H1 (cell line): ENCODE data around the gene BMP2. TPM values are rescaled to one million over a fixed set of nuclear protein-coding genes. Genes with fewer than 3 reads are reported as not detected.

ENCODE experiments used
- CTCF ChIA-PET: fragments of 300-600 bp; sonication (Branson Sonifier 250); formaldehyde crosslinking; loops from one replicate; lab custom pipeline; 2021; ENCODE audit not compliant: partially characterized antibody; lab: Charles Lee
- POLR2A ChIA-PET: fragments of 300-600 bp; sonication (Branson Sonifier 250); formaldehyde crosslinking; loops from one replicate; lab custom pipeline; 2021; ENCODE audit warnings: inconsistent platforms; ENCODE audit not compliant: partially characterized antibody; lab: Charles Lee
- DNase-seq, 2 experiments: peaks; one replicate each; pipeline versions ENCODE4 v3.0.0 to v3.0.0-alpha.2; 2010 to 2022; ENCODE audit warnings: low spot score in 2 of 2, low read depth in 1 of 2, mixed read lengths in 1 of 2
- FAIRE-seq: peaks from 2 replicates; lab custom pipeline; 2011; peaks lifted over from hg19 to GRCh38; lab: Jason Lieb, UNC
- H2AFZ ChIP-seq: 2 replicates; pipeline ENCODE4 v1.8.1; 2012; ENCODE audit warnings: low read length, inconsistent platforms
- H2AK5ac ChIP-seq: 2 replicates; pipeline ENCODE4 v1.6.1; 2013; ENCODE audit warnings: low read depth, low read length
- H2BK120ac ChIP-seq: replicated peaks from 2 replicates; pipeline ENCODE3; 2013; ENCODE audit warnings: low read depth, low read length, inconsistent platforms
- H2BK12ac ChIP-seq: 2 replicates; pipeline ENCODE4 v1.6.1; 2013; ENCODE audit warnings: low read depth, low read length
- H2BK15ac ChIP-seq: 2 replicates; pipeline ENCODE4 v1.6.1; 2013; ENCODE audit warnings: low read length
- H2BK20ac ChIP-seq: 2 replicates; pipeline ENCODE4 v1.6.1; 2013; ENCODE audit warnings: low read length
- H2BK5ac ChIP-seq: 2 replicates; pipeline ENCODE4 v1.6.1; 2013; ENCODE audit warnings: low read depth, low read length
- H3K14ac ChIP-seq: 2 replicates; pipeline ENCODE4 v1.6.1; 2013; ENCODE audit warnings: inconsistent platforms; ENCODE audit not compliant: insufficient read length
- H3K18ac ChIP-seq: 2 replicates; pipeline ENCODE4 v1.6.1; 2013; ENCODE audit warnings: low read length; ENCODE audit errors: extremely low read depth
- H3K23ac ChIP-seq: 2 replicates; pipeline ENCODE4 v1.6.1; 2013; ENCODE audit warnings: inconsistent platforms; ENCODE audit not compliant: insufficient read length
- H3K23me2 ChIP-seq: 2 replicates; pipeline ENCODE4 v1.6.1; 2013; ENCODE audit warnings: low read depth, low read length
- H3K27ac ChIP-seq: 2 replicates; pipeline ENCODE4 v1.6.1; 2011; ENCODE audit warnings: low read depth, low read length, inconsistent platforms
- H3K27me3 ChIP-seq, 4 experiments: replicated peaks in 1 of 4; 1 replicate in 1 of 4; 2 replicates in 3 of 4; pipeline versions ENCODE4 v1.6.1 to v1.8.1; 2011 to 2013; ENCODE audit warnings: low read length in 3 of 4, mild to moderate bottlenecking in 3 of 4, inconsistent platforms in 2 of 4, mixed read lengths in 2 of 4, moderate library complexity in 1 of 4; ENCODE audit not compliant: control insufficient read depth in 3 of 4, insufficient read depth in 3 of 4; ENCODE audit errors: extremely low read depth in 1 of 4
- H3K36me3 ChIP-seq, 4 experiments: 2 replicates each; pipeline versions ENCODE4 v1.6.1 to v1.8.1; 2011 to 2013; ENCODE audit warnings: mild to moderate bottlenecking in 4 of 4, low read length in 3 of 4, moderate library complexity in 2 of 4, control low read depth in 1 of 4, inconsistent platforms in 1 of 4; ENCODE audit not compliant: insufficient read depth in 4 of 4, control insufficient read depth in 2 of 4
- H3K4ac ChIP-seq: replicated peaks from 2 replicates; pipeline ENCODE3; 2013; ENCODE audit warnings: low read length, low read depth, mixed read lengths, inconsistent platforms; ENCODE audit not compliant: insufficient read length
- H3K4me1 ChIP-seq, 4 experiments: replicated peaks in 1 of 4; 1 replicate in 1 of 4; 2 replicates in 3 of 4; pipeline versions ENCODE4 v1.6.1 to v1.8.1; 2011 to 2013; ENCODE audit warnings: low read length in 3 of 4, inconsistent platforms in 2 of 4, mixed read lengths in 1 of 4; ENCODE audit not compliant: insufficient read depth in 4 of 4, control insufficient read depth in 3 of 4
- H3K4me2 ChIP-seq, 2 experiments: 2 replicates each; pipeline versions ENCODE4 v1.6.1 to v1.8.1; 2011 to 2013; ENCODE audit warnings: low read depth in 2 of 2, low read length in 2 of 2, control low read depth in 1 of 2, inconsistent platforms in 1 of 2, mild to moderate bottlenecking in 1 of 2; ENCODE audit not compliant: insufficient read depth in 1 of 2
- H3K4me3 ChIP-seq, 4 experiments: fragments of 200-600, 300-600 bp in 1 of 4; sonication (generic), shearing (Covaris generic), sonication (Bioruptor Twin) in 1 of 4; 2 replicates each; pipeline versions ENCODE4 v1.5.1 to v1.8.1; 2011 to 2016; ENCODE audit warnings: low read length in 4 of 4, low read depth in 3 of 4, control low read depth in 2 of 4, inconsistent platforms in 2 of 4, mild to moderate bottlenecking in 2 of 4, mixed read lengths in 1 of 4, moderate library complexity in 1 of 4; ENCODE audit not compliant: insufficient read depth in 2 of 4; ENCODE audit errors: extremely low read depth in 1 of 4
- H3K56ac ChIP-seq: replicated peaks from 2 replicates; pipeline ENCODE3; 2013; ENCODE audit warnings: low read depth, mild to moderate bottlenecking, mixed read lengths, low read length, inconsistent platforms; ENCODE audit not compliant: insufficient read length
- H3K79me1 ChIP-seq: 2 replicates; pipeline ENCODE4 v1.6.1; 2013; ENCODE audit warnings: low read depth, low read length, control low read depth
- H3K79me2 ChIP-seq, 2 experiments: 2 replicates each; pipeline versions ENCODE4 v1.6.1 to v1.8.1; 2012 to 2013; ENCODE audit warnings: low read length in 2 of 2, mild to moderate bottlenecking in 2 of 2, inconsistent platforms in 1 of 2; ENCODE audit not compliant: insufficient read depth in 2 of 2, control insufficient read depth in 1 of 2
- H3K9ac ChIP-seq, 4 experiments: replicated peaks in 1 of 4; 1 replicate in 1 of 4; 2 replicates in 3 of 4; pipeline versions ENCODE4 v1.6.1 to v1.8.1; 2011 to 2013; ENCODE audit warnings: low read depth in 3 of 4, low read length in 3 of 4, control low read depth in 2 of 4, mild to moderate bottlenecking in 2 of 4, moderate library complexity in 2 of 4, inconsistent platforms in 1 of 4; ENCODE audit errors: extremely low read depth in 1 of 4
- H3K9me3 ChIP-seq, 2 experiments: 2 replicates each; pipeline versions ENCODE4 v1.6.1 to v1.8.1; 2012 to 2013; ENCODE audit warnings: mild to moderate bottlenecking in 2 of 2, moderate library complexity in 2 of 2, control low read depth in 1 of 2, inconsistent platforms in 1 of 2, low read depth in 1 of 2, low read length in 1 of 2, mixed read lengths in 1 of 2; ENCODE audit not compliant: insufficient read depth in 2 of 2
- H4K20me1 ChIP-seq, 2 experiments: replicated peaks in 1 of 2; 2 replicates each; pipeline versions ENCODE3 to v1.8.1; 2011 to 2013; ENCODE audit warnings: inconsistent platforms in 2 of 2, low read length in 2 of 2, mild to moderate bottlenecking in 1 of 2; ENCODE audit not compliant: insufficient read depth in 2 of 2, control insufficient read depth in 1 of 2
- H4K5ac ChIP-seq: 2 replicates; pipeline ENCODE4 v1.6.1; 2013; ENCODE audit warnings: low read length, low read depth, mixed read lengths, inconsistent platforms; ENCODE audit not compliant: insufficient read length
- H4K8ac ChIP-seq: 2 replicates; pipeline ENCODE4 v1.8.0; 2013; ENCODE audit warnings: mild to moderate bottlenecking, moderate library complexity, low read length, inconsistent platforms; ENCODE audit not compliant: insufficient read depth; ENCODE audit errors: extremely low read depth
- H4K91ac ChIP-seq: replicated peaks from 2 replicates; pipeline ENCODE3; 2013; ENCODE audit warnings: low read length, mixed read lengths, inconsistent platforms; ENCODE audit not compliant: insufficient read length
- CHD1 ChIP-seq: IDR thresholded peaks from 2 replicates; pipeline ENCODE4 v1.6.1; 2012; ENCODE audit warnings: low read depth, low read length, improper control_type of control experiment
- JUN ChIP-seq: IDR thresholded peaks from 2 replicates; pipeline ENCODE4 v1.6.1; 2011; ENCODE audit warnings: low read depth, mild to moderate bottlenecking, improper control_type of control experiment, low read length
- MAFK ChIP-seq: IDR thresholded peaks from 2 replicates; pipeline ENCODE4 v1.6.1; 2012; ENCODE audit warnings: low read depth, mild to moderate bottlenecking, improper control_type of control experiment, low read length
- RAD21 ChIP-seq, 2 experiments: IDR thresholded peaks in 1 of 2; conservative IDR thresholded peaks in 1 of 2; 2 replicates each; pipeline ENCODE4 v1.6.1; 2011; ENCODE audit warnings: low read depth in 2 of 2, low read length in 2 of 2, improper control_type of control experiment in 1 of 2, inconsistent platforms in 1 of 2, mild to moderate bottlenecking in 1 of 2, moderate library complexity in 1 of 2
- RNF2 ChIP-seq: fragments of 200-900, 300-1000 bp; sonication (generic); IDR thresholded peaks from 2 replicates; pipeline ENCODE4 v1.7.1; 2016; ENCODE audit warnings: borderline replicate concordance, low read depth, mild to moderate bottlenecking, antibody characterized with exemption, low read length; ENCODE audit not compliant: poor library complexity, severe bottlenecking; ENCODE audit errors: missing control alignments
- SIX5 ChIP-seq: IDR thresholded peaks from 2 replicates; pipeline ENCODE4 v1.6.1; 2011; ENCODE audit warnings: mild to moderate bottlenecking, low read depth, low read length
- SP2 ChIP-seq: IDR thresholded peaks from 2 replicates; pipeline ENCODE4 v1.6.1; 2012; ENCODE audit warnings: mild to moderate bottlenecking, low read length, inconsistent platforms
- TAF1 ChIP-seq: IDR thresholded peaks from 2 replicates; pipeline ENCODE4 v1.6.1; 2011; ENCODE audit warnings: mild to moderate bottlenecking, low read depth, low read length
- TEAD4 ChIP-seq: IDR thresholded peaks from 2 replicates; pipeline ENCODE4 v1.6.1; 2012; ENCODE audit warnings: low read depth, low read length, inconsistent platforms, mixed read lengths
- WGBS, 2 experiments: shearing (Covaris generic) in 1 of 2; methylation state at CpG; one replicate each; pipeline versions ENCODE4 v1.1.6 to v1.1.7; 2013 to 2015; ENCODE audit warnings: low lambda C conversion rate in 2 of 2, mixed read lengths in 2 of 2, inconsistent platforms in 1 of 2, low coverage in 1 of 2, missing lambda C conversion rate in 1 of 2; ENCODE audit not compliant: insufficient replicate concordance in 2 of 2, insufficient coverage in 1 of 2, insufficient read length in 1 of 2; ENCODE audit errors: extremely low coverage in 1 of 2, missing lambda C conversion rate in 1 of 2; 5-methylcytosine and 5-hydroxymethylcytosine counted together
- polyA plus RNA-seq, 7 experiments: library from polyadenylated mRNA; depleted of rRNA in 3 of 7; stranded (reverse) in 5 of 7; unstranded in 2 of 7; fragments of >200 nt in 5 of 7; fragments of 200-250 nt in 2 of 7; gene quantifications; 1 replicate in 5 of 7; 2 replicates in 1 of 7; 4 replicates in 1 of 7; pipeline versions ENCODE4 v1.2.1 to v1.2.3, GENCODE V29; 2011 to 2013; ENCODE audit warnings: missing spikeins in 2 of 7, mixed read lengths in 2 of 7
- total RNA-seq: library from RNA; stranded (reverse); fragmentation: NEBNext Ultra II Directional; extraction: Animal tissue kit (Norgen Biotek cat#: 25700); gene quantifications from 2 replicates; pipeline ENCODE4 v1.2.1, GENCODE V29; 2021
- TF ChIP-seq, protein P1 (sequence below), 3 experiments: IDR thresholded peaks; 1 replicate in 2 of 3; 2 replicates in 1 of 3; pipeline versions ENCODE4 v1.5.1 to v1.6.1; 2011; ENCODE audit warnings: low read length in 3 of 3, mild to moderate bottlenecking in 3 of 3, inconsistent platforms in 2 of 3, low read depth in 1 of 3, moderate library complexity in 1 of 3; ENCODE audit not compliant: insufficient read depth in 1 of 3; ENCODE audit errors: control extremely low read depth in 1 of 3
- TF ChIP-seq, protein P2 (sequence below): IDR thresholded peaks from 2 replicates; pipeline ENCODE4 v1.6.1; 2011; ENCODE audit warnings: low read length, improper control_type of control experiment

The BMP2 gene
- total and polyA plus RNA-seq, 2 of the 8 experiments (the other 6 are each of a cell fraction or from before 2014, with no cell fraction given): 1.8 to 3.6 TPM

DNA sequence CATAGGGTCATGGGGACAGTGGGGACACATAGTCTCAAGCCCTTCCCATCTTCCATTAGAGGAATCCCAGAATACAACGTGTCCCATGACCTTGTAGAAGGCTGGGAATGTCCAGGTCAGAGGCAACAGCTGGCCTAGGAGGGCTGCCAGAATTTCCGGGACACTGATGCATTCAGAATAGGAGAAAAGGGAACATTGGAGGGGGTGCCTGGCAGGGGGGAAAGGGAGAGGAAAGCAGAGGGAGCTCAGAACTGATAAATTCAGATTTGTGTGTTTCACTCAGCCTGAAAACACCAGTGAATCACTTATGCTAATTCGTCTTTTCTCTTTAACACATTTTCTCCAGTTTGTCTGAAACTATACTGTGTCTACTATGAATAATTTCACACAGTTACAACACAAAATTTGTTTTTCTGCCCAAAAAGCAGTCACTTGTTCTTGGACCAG is 35.5 kb upstream of the BMP2 start:
- ChIA-PET POLR2A (no interaction called here), CTCF (no interaction called here)
- no peaks in the 10 kb centered on the region for H3K36me3 ChIP-seq
- no peak overlapping the region for H2BK15ac ChIP-seq
- H3K18ac ChIP-seq: no peak overlapping the region
- no peak overlapping the region for H2BK120ac ChIP-seq
- H3K79me2 ChIP-seq: no peaks in the 10 kb centered on the region
- H3K27ac ChIP-seq: no peak overlapping the region
- no peak overlapping the region for H4K91ac ChIP-seq
- no peak overlapping the region for H2AFZ ChIP-seq
- no peak overlapping the region for H3K14ac ChIP-seq
- no peaks in the 10 kb centered on the region for H4K20me1 ChIP-seq
- no peak overlapping the region for H3K56ac ChIP-seq
- WGBS, 2 experiments: 82% methylated on average over 3 of the region's 3 CpGs; no CpG with 5 or more reads in 1 of the 2 experiments
- no peaks in the 10 kb centered on the region for H3K4me1 ChIP-seq
- DNase-seq (no peak), FAIRE-seq (no peak)
- no peak overlapping the region for H2BK5ac ChIP-seq
- no peaks in the 10 kb centered on the region for H3K23me2 ChIP-seq
- H3K23ac ChIP-seq: no peak overlapping the region
- H3K9me3 ChIP-seq: no peaks in the 10 kb centered on the region
- no peak overlapping the region for H4K5ac ChIP-seq
- no peak overlapping the region for H3K9ac ChIP-seq
- no peak overlapping the region for H2BK20ac ChIP-seq
- no peak overlapping the region for H3K4me3 ChIP-seq
- no peak overlapping the region for H3K4ac ChIP-seq
- no peak overlapping the region for H4K8ac ChIP-seq
- no peak overlapping the region for H2BK12ac ChIP-seq
- H3K79me1 ChIP-seq: no peaks in the 10 kb centered on the region
- no peak overlapping the region for H2AK5ac ChIP-seq
- no peaks in the 10 kb centered on the region for H3K27me3 ChIP-seq
- H3K4me2 ChIP-seq: no peak overlapping the region
- no peak for TF ChIP-seq RAD21 (IDR thresholded peaks at IDR 0.05 in 1 of 2, conservative IDR thresholded peaks at IDR 0.05 in 1 of 2; ENCODE audit: low read depth in 2 of 2, low read length in 2 of 2)
- TF ChIP-seq, protein P1, sequence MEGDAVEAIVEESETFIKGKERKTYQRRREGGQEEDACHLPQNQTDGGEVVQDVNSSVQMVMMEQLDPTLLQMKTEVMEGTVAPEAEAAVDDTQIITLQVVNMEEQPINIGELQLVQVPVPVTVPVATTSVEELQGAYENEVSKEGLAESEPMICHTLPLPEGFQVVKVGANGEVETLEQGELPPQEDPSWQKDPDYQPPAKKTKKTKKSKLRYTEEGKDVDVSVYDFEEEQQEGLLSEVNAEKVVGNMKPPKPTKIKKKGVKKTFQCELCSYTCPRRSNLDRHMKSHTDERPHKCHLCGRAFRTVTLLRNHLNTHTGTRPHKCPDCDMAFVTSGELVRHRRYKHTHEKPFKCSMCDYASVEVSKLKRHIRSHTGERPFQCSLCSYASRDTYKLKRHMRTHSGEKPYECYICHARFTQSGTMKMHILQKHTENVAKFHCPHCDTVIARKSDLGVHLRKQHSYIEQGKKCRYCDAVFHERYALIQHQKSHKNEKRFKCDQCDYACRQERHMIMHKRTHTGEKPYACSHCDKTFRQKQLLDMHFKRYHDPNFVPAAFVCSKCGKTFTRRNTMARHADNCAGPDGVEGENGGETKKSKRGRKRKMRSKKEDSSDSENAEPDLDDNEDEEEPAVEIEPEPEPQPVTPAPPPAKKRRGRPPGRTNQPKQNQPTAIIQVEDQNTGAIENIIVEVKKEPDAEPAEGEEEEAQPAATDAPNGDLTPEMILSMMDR (IDR thresholded peaks at IDR 0.05; ENCODE audit: control extremely low read depth in 1 of 3, insufficient read depth in 1 of 3, low read depth in 1 of 3, low read length in 3 of 3): no peak
- TF ChIP-seq TAF1: no peak
- TF ChIP-seq, protein P2, sequence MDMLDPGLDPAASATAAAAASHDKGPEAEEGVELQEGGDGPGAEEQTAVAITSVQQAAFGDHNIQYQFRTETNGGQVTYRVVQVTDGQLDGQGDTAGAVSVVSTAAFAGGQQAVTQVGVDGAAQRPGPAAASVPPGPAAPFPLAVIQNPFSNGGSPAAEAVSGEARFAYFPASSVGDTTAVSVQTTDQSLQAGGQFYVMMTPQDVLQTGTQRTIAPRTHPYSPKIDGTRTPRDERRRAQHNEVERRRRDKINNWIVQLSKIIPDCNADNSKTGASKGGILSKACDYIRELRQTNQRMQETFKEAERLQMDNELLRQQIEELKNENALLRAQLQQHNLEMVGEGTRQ: no peak
- TF ChIP-seq TEAD4: no peak
- no peak for TF ChIP-seq SP2
- TF ChIP-seq SIX5: no peak
- no peak for TF ChIP-seq CHD1
- TF ChIP-seq MAFK: no peak
- TF ChIP-seq JUN: no peak
- TF ChIP-seq RNF2: no peak
